ENCODE results near the gene KLHL18. TPM values are rescaled to one million over a fixed set of nuclear protein-coding genes. Genes with fewer than 3 reads are reported as not detected.

KLHL18 gene
- total and polyA plus RNA-seq, 4 donors = 13.4 to 27.5 (median 17.9) TPM

- peak; percentile 11 for ATAC-seq (ENCODE audit: insufficient read depth, low FRiP score)
- 29 to 50% methylated on average over 5 of the region's 5 CpGs for WGBS, 2 donors
- Histone ChIP-seq H3K36me3 (ENCODE audit: control insufficient read depth in 4 of 4, insufficient read depth in 4 of 4, low read length in 4 of 4) (no peaks in the 10 kb centered on the region), H3K27ac (ENCODE audit: low read depth in 1 of 2, low read length in 1 of 2) (peak overlapping the region in 1 of 2 donors; percentile 1), H3K9me3 (ENCODE audit: control insufficient read depth in 4 of 4, insufficient read depth in 3 of 4, low read length in 3 of 4) (peaks cover 0 to 8% (median 3%) of the 10 kb centered on the region in 4 donors), H3K4me1 (ENCODE audit: control insufficient read depth in 5 of 5, insufficient read depth in 5 of 5, low read length in 5 of 5) (peaks cover 0 to 5% (median 0%) of the 10 kb centered on the region in 5 donors), H3K27me3 (ENCODE audit: control insufficient read depth in 3 of 3, insufficient read depth in 3 of 3, low read length in 2 of 3) (no peaks in the 10 kb centered on the region), H3K4me3 (no peak overlapping the region), H3K9ac (ENCODE audit: insufficient read depth in 1 of 2, low read length in 2 of 2) (no peak overlapping the region)
- TF ChIP-seq CTCF (IDR thresholded peaks at IDR 0.05; ENCODE audit: control extremely low read depth, extremely low read depth) = no peak
- peak in 2 of 3 donors; percentile 4 to 15 for DNase-seq
Measured at GRCh38 chr3:47362701-47363100, 80.0 kb downstream of the KLHL18 start.

GRCh38 chr3:47365213-47366153 is 82.7 kb downstream of the KLHL18 start:
- 59 to 68% methylated on average over 11 of the region's 11 CpGs for WGBS, 2 donors
- Histone ChIP-seq H3K27me3 (ENCODE audit: control insufficient read depth in 3 of 3, insufficient read depth in 3 of 3, low read length in 2 of 3) (no peaks in the 10 kb centered on the region), H3K9me3 (ENCODE audit: control insufficient read depth in 4 of 4, insufficient read depth in 3 of 4, low read length in 3 of 4) (no peaks in the 10 kb centered on the region), H3K9ac (ENCODE audit: insufficient read depth in 1 of 2, low read length in 2 of 2) (no peak overlapping the region), H3K27ac (ENCODE audit: low read depth in 1 of 2, low read length in 1 of 2) (no peak overlapping the region), H3K36me3 (ENCODE audit: control insufficient read depth in 4 of 4, insufficient read depth in 4 of 4, low read length in 4 of 4) (no peaks in the 10 kb centered on the region), H3K4me1 (ENCODE audit: control insufficient read depth in 5 of 5, insufficient read depth in 5 of 5, low read length in 5 of 5) (peaks cover 0 to 5% (median 0%) of the 10 kb centered on the region in 5 donors), H3K4me3 (no peak overlapping the region)
- no peak for ATAC-seq (ENCODE audit: insufficient read depth, low FRiP score)
- no peak for TF ChIP-seq CTCF (IDR thresholded peaks at IDR 0.05; ENCODE audit: control extremely low read depth, extremely low read depth)
- peak; percentile 23 to 81 (median 69) for DNase-seq

GRCh38 chr3:47366833-47367232 is 84.1 kb downstream of the KLHL18 start:
- H3K9me3 ChIP-seq (ENCODE audit: control insufficient read depth in 4 of 4, insufficient read depth in 3 of 4, low read length in 3 of 4) = no peaks in the 10 kb centered on the region
- 94 to 97% methylated on average over 2 of the region's 2 CpGs for WGBS, 2 donors
- TF ChIP-seq CTCF (IDR thresholded peaks at IDR 0.05; ENCODE audit: control extremely low read depth, extremely low read depth) = no peak

More at GRCh38 chr3:47366833-47367232, 84.1 kb downstream of the KLHL18 start:
- H3K36me3 ChIP-seq (ENCODE audit: control insufficient read depth in 4 of 4, insufficient read depth in 4 of 4, low read length in 4 of 4) = no peaks in the 10 kb centered on the region
- H3K4me1 ChIP-seq (ENCODE audit: control insufficient read depth in 5 of 5, insufficient read depth in 5 of 5, low read length in 5 of 5) = peaks cover 0 to 5% (median 0%) of the 10 kb centered on the region in 5 donors
- H3K4me3 ChIP-seq = no peak overlapping the region
- DNase-seq = no peak
- H3K9ac ChIP-seq (ENCODE audit: insufficient read depth in 1 of 2, low read length in 2 of 2) = no peak overlapping the region
- no peaks in the 10 kb centered on the region for H3K27me3 ChIP-seq (ENCODE audit: control insufficient read depth in 3 of 3, insufficient read depth in 3 of 3, low read length in 2 of 3)
- no peak overlapping the region for H3K27ac ChIP-seq (ENCODE audit: low read depth in 1 of 2, low read length in 1 of 2)
- ATAC-seq (ENCODE audit: insufficient read depth, low FRiP score) = no peak
